HepG2 (cell line): ENCODE measurements around the gene MRPL20. TPM values are rescaled to one million over a fixed set of nuclear protein-coding genes. Genes with fewer than 3 reads are reported as not detected.

Experiments used
- ATF1 ChIP-seq: IDR thresholded peaks from 2 replicates; pipeline ENCODE4 v1.6.1; 2016; ENCODE audit warnings: mild to moderate bottlenecking, control low read depth
- DNMT3B ChIP-seq: conservative IDR thresholded peaks from 2 replicates; pipeline ENCODE4 v1.6.1; 2016; ENCODE audit warnings: missing biosample characterization, control low read depth
- ELF3 ChIP-seq: IDR thresholded peaks from 2 replicates; pipeline ENCODE4 v1.6.1; 2016; ENCODE audit warnings: missing genetic modification reagents, missing compliant biosample characterization
- FOXO1 ChIP-seq: sonication (generic); formaldehyde crosslinking; IDR thresholded peaks from 2 replicates; pipeline ENCODE4 v1.4.0; 2020; ENCODE audit warnings: missing genetic modification reagents
- FOXO4 ChIP-seq: sonication (generic); formaldehyde crosslinking; conservative IDR thresholded peaks from 2 replicates; pipeline ENCODE4 v1.8.1; 2023; ENCODE audit warnings: missing genetic modification reagents
- HNRNPH1 ChIP-seq: fragments of 200-400 bp; formaldehyde crosslinking; optimal IDR thresholded peaks from 2 replicates; pipeline ENCODE3; 2017; ENCODE audit warnings: mild to moderate bottlenecking, low read depth, low read length
- JUN ChIP-seq: sonication (generic); formaldehyde crosslinking; IDR thresholded peaks from 2 replicates; pipeline ENCODE4 v1.4.0; 2020; ENCODE audit warnings: mild to moderate bottlenecking, missing genetic modification reagents
- NFKB2 ChIP-seq: sonication (generic); formaldehyde crosslinking; IDR thresholded peaks from 2 replicates; pipeline ENCODE4 v1.4.0; 2020; ENCODE audit warnings: missing genetic modification reagents, borderline replicate concordance
- PAWR ChIP-seq: sonication (generic); formaldehyde crosslinking; IDR thresholded peaks from 2 replicates; pipeline ENCODE4 v1.4.0; 2020; ENCODE audit warnings: missing genetic modification reagents, mild to moderate bottlenecking, borderline replicate concordance
- PCBP2 ChIP-seq: fragments of 200-400 bp; formaldehyde crosslinking; optimal IDR thresholded peaks from 2 replicates; pipeline ENCODE3; 2018; ENCODE audit warnings: low read length, low read depth; ENCODE audit not compliant: poor library complexity, severe bottlenecking
- POLR2A ChIP-seq, 2 experiments: IDR thresholded peaks; 2 replicates each; pipeline ENCODE4 v1.6.1; 2011; ENCODE audit warnings: low read depth in 2 of 2, low read length in 2 of 2, mild to moderate bottlenecking in 1 of 2, moderate library complexity in 1 of 2; ENCODE audit not compliant: insufficient read depth in 1 of 2
- PTBP1 ChIP-seq: fragments of 200-400 bp; formaldehyde crosslinking; IDR thresholded peaks from 2 replicates; pipeline ENCODE4 v1.6.1; 2018; ENCODE audit warnings: low read length, low read depth; ENCODE audit not compliant: poor library complexity, severe bottlenecking
- SMAD1 ChIP-seq: sonication (generic); formaldehyde crosslinking; IDR thresholded peaks from 2 replicates; pipeline ENCODE4 v1.4.0; 2020; ENCODE audit warnings: missing genetic modification reagents, low read depth, mild to moderate bottlenecking, borderline replicate concordance
- SRSF4 ChIP-seq: fragments of 200-400 bp; formaldehyde crosslinking; IDR thresholded peaks from one replicate; pipeline ENCODE4 v1.6.1; 2018; ENCODE audit warnings: mild to moderate bottlenecking, low read depth, low read length, moderate library complexity; ENCODE audit not compliant: poor library complexity, severe bottlenecking
- STAG1 ChIP-seq: sonication (generic); formaldehyde crosslinking; IDR thresholded peaks from 2 replicates; pipeline ENCODE4 v1.4.0; 2020; ENCODE audit warnings: missing genetic modification reagents
- UBTF ChIP-seq: sonication (generic); formaldehyde crosslinking; IDR thresholded peaks from 2 replicates; pipeline ENCODE4 v1.4.0; 2020; ENCODE audit warnings: mild to moderate bottlenecking, missing genetic modification reagents
- ZBTB38 ChIP-seq: sonication (generic); formaldehyde crosslinking; IDR thresholded peaks from 2 replicates; pipeline ENCODE4 v1.5.1; 2020; ENCODE audit warnings: mild to moderate bottlenecking, missing genetic modification reagents
- ZGPAT ChIP-seq: IDR thresholded peaks from 2 replicates; pipeline ENCODE4 v1.6.1; 2016; ENCODE audit warnings: mild to moderate bottlenecking
- ZNF101 ChIP-seq: sonication (generic); formaldehyde crosslinking; IDR thresholded peaks from 2 replicates; pipeline ENCODE4 v1.4.0; 2020; ENCODE audit warnings: mild to moderate bottlenecking, low read depth, missing genetic modification reagents, borderline replicate concordance
- ZNF230 ChIP-seq: sonication (generic); formaldehyde crosslinking; IDR thresholded peaks from 2 replicates; pipeline ENCODE4 v1.4.0; 2020; ENCODE audit warnings: mild to moderate bottlenecking, missing genetic modification reagents
- ZNF251 ChIP-seq: sonication (generic); formaldehyde crosslinking; IDR thresholded peaks from 2 replicates; pipeline ENCODE4 v1.9.0; 2021; ENCODE audit warnings: mild to moderate bottlenecking, missing genetic modification reagents
- ZNF263 ChIP-seq: sonication (generic); formaldehyde crosslinking; IDR thresholded peaks from 2 replicates; pipeline ENCODE4 v1.4.0; 2020; ENCODE audit warnings: missing genetic modification reagents
- ZNF547 ChIP-seq: sonication (generic); formaldehyde crosslinking; IDR thresholded peaks from 2 replicates; pipeline ENCODE4 v1.5.1; 2020; ENCODE audit warnings: mild to moderate bottlenecking, missing genetic modification reagents
- ZNF567 ChIP-seq: sonication (generic); formaldehyde crosslinking; IDR thresholded peaks from 2 replicates; pipeline ENCODE4 v1.8.1; 2023; ENCODE audit warnings: mild to moderate bottlenecking, missing genetic modification reagents, borderline replicate concordance
- ZNF629 ChIP-seq: sonication (generic); formaldehyde crosslinking; conservative IDR thresholded peaks from 2 replicates; pipeline ENCODE4 v1.5.0; 2020; ENCODE audit warnings: missing genetic modification reagents
- ZNF709 ChIP-seq: sonication (generic); formaldehyde crosslinking; IDR thresholded peaks from 2 replicates; pipeline ENCODE4 v1.5.0; 2020; ENCODE audit warnings: mild to moderate bottlenecking, missing genetic modification reagents
- ZSCAN29 ChIP-seq: sonication (generic); formaldehyde crosslinking; conservative IDR thresholded peaks from 2 replicates; pipeline ENCODE4 v1.4.0; 2020; ENCODE audit warnings: mild to moderate bottlenecking, missing genetic modification reagents
- polyA plus RNA-seq, 8 experiments: library from polyadenylated mRNA; depleted of rRNA in 3 of 8; stranded (reverse) in 7 of 8; unstranded in 1 of 8; fragments of >200 nt; fragmentation: Illumina TruSeq in 4 of 8; extraction: Trizol in 4 of 8; gene quantifications; 2 replicates each; pipeline versions ENCODE4 v1.2.1 to v1.2.3, GENCODE V29; 2011 to 2016; ENCODE audit warnings: low read depth in 4 of 8, missing spikeins in 1 of 8, mixed read lengths in 1 of 8; ENCODE audit not compliant: insufficient read depth in 1 of 8
- total RNA-seq, 5 experiments: library from RNA; depleted of rRNA; stranded (reverse); fragments of >200 nt; fragmentation: Illumina TruSeq; extraction: Trizol; gene quantifications; 2 replicates each; pipeline ENCODE4 v1.2.3, GENCODE V29; 2016; ENCODE audit warnings: low read depth in 1 of 5

MRPL20 gene
- total and polyA plus RNA-seq, 2 of the 13 experiments (the other 11 are each of a cell fraction or from before 2014, with no cell fraction given) = 59.2 to 127 TPM

- TF ChIP-seq FOXO4 (CRISPR knock-in tag) (0 out of 2 replicates have a peak, but pooled peaks have one; percentile 62), ZSCAN29 (CRISPR knock-in tag) (peak; percentile 68; the same call in 1 of the 2 replicates), DNMT3B (CRISPR knock-in tag) (no peak; the same call in 1 of the 2 replicates), ZNF263 (CRISPR knock-in tag) (peak; percentile 76), ZBTB38 (CRISPR knock-in tag) (peak; percentile 96), NFKB2 (peak; percentile 95; the same call in 1 of the 2 replicates), STAG1 (CRISPR knock-in tag) (peak; percentile 16; the same call in 1 of the 2 replicates), PAWR (CRISPR knock-in tag) (peak; percentile 81; the same call in 1 of the 2 replicates), JUN (CRISPR knock-in tag) (peak; percentile 83; the same call in 1 of the 2 replicates), SRSF4 (no peak), PTBP1 (no peak), ZNF709 (CRISPR knock-in tag) (peak; percentile 93), ATF1 (CRISPR knock-in tag) (peak; percentile 93), ZNF547 (CRISPR knock-in tag) (peak; percentile 95), HNRNPH1 (no peak), SMAD1 (CRISPR knock-in tag) (peak; percentile 91; the same call in 1 of the 2 replicates), ZNF629 (no peak; the same call in 1 of the 2 replicates), POLR2A (IDR thresholded peaks at IDR 0.05; ENCODE audit: insufficient read depth in 1 of 2, low read depth in 2 of 2, low read length in 2 of 2) (peak; percentile 52 to 78), FOXO1 (CRISPR knock-in tag) (peak; percentile 70), ZNF567 (CRISPR knock-in tag) (no peak; the same call in 1 of the 2 replicates), PCBP2 (no peak), ZGPAT (CRISPR knock-in tag) (peak; percentile 100), UBTF (CRISPR knock-in tag) (peak; percentile 100), ELF3 (peak; percentile 82), ZNF230 (CRISPR knock-in tag) (no peak; the same call in 1 of the 2 replicates), ZNF101 (no peak), ZNF251 (CRISPR knock-in tag) (no peak)
These were observed 32.0 kb downstream of the MRPL20 start, which contains the start of gene AURKAIP1 (continued) for GRCh38 chr1:1374929-1375662.
